ENCODE results near the gene ACTN4. TPM values are rescaled to one million over a fixed set of nuclear protein-coding genes. Genes with fewer than 3 reads are reported as not detected.

ACTN4 gene
- total and polyA plus RNA-seq, 4 experiments from 2014 or later, result 4.0 to 155 (median 87.9) TPM

DNA sequence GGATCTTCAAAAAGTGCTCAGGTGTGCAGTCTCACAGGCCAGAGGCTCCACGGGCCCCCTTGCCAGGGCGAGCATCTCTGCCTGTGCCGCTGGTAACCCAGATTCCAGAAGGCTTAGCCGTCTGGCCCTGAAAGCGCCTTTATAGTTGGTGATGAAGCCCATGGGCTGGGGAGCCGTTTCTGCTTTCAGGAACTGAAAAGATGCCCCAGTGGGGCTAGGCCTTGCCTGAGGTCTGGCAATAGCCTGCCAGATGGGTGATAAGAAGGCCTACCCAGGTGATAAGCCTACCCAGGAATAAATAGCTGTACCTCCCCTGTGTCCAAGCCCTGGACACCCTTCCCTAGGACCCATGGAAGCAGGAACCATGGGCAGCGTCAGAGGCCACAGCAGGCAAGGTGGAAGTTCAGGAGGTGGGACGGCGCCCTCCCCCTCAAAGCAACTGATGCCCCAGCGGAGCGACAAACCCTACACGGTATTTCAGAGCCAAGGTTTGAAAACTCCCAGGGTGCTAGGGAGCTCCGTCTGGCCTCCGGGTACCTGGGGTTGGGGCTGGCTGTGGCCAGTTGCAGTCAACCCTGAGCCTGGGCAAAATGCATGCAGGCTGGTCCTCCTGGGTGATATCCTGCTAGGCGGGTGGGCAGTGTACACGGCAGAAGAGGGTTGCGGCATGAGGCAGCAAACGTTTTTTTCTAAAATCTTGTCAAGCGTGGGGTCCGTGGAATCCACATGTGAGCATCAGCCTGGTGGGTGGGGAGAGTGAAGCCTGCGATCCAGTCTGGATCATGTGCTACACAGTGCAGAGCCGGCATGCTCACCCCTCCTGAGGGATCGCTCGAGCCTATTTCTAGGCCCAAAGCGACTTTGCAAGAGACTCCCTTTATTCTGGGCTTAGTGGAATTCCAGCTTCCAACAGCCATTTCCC lies 45.3 kb downstream of the ACTN4 start:
- no peak for DNase-seq
- H3K27me3 ChIP-seq (ENCODE audit: insufficient read depth, low read length), result no peaks in the 10 kb centered on the region
- Mint-ChIP-seq H3K9me3 (no peaks in the 10 kb centered on the region), H3K4me1 (peaks cover 48 to 91% (median 71%) of the 10 kb centered on the region in 4 donors), H3K4me3 (peak overlapping the region; percentile 65 to 85 (median 79)), H3K36me3 (peaks cover 0 to 10% of the 10 kb centered on the region in 2 donors), H3K27me3 (no peaks in the 10 kb centered on the region), H3K27ac (peak overlapping the region; percentile 81 to 92 (median 88))
- H3K9me3 ChIP-seq (ENCODE audit: control insufficient read depth in 1 of 2, low read length in 2 of 2), result no peaks in the 10 kb centered on the region
- H3K4me3 ChIP-seq (ENCODE audit: low read length in 2 of 2), result no peak overlapping the region
- H3K36me3 ChIP-seq (ENCODE audit: insufficient read depth, low read length), result no peaks in the 10 kb centered on the region
- peak overlapping the region; percentile 32 for H3K27ac ChIP-seq (ENCODE audit: low read depth, low read length)
- CTCF ChIA-PET (ENCODE audit: partially characterized antibody), result interaction anchor here (0.6 to 1.5 kb wide), 8 partner anchors 9 to 237 kb away, joined by 3 to 10 read pairs (median 3); no protein-coding TSS in a partner anchor
- peaks cover 96% of the 10 kb centered on the region for H3K4me1 ChIP-seq (ENCODE audit: insufficient read depth, low read length)
- POLR2A ChIA-PET (ENCODE audit: partially characterized antibody), result interaction anchor here (0.8 to 2.5 kb wide), 8 partner anchors 9 to 150 kb away, joined by 3 to 23 read pairs (median 4); partner anchors contain the start of gene ACTN4
- intact Hi-C loops (cut with micrococcal nuclease), result no loop called here

DNA sequence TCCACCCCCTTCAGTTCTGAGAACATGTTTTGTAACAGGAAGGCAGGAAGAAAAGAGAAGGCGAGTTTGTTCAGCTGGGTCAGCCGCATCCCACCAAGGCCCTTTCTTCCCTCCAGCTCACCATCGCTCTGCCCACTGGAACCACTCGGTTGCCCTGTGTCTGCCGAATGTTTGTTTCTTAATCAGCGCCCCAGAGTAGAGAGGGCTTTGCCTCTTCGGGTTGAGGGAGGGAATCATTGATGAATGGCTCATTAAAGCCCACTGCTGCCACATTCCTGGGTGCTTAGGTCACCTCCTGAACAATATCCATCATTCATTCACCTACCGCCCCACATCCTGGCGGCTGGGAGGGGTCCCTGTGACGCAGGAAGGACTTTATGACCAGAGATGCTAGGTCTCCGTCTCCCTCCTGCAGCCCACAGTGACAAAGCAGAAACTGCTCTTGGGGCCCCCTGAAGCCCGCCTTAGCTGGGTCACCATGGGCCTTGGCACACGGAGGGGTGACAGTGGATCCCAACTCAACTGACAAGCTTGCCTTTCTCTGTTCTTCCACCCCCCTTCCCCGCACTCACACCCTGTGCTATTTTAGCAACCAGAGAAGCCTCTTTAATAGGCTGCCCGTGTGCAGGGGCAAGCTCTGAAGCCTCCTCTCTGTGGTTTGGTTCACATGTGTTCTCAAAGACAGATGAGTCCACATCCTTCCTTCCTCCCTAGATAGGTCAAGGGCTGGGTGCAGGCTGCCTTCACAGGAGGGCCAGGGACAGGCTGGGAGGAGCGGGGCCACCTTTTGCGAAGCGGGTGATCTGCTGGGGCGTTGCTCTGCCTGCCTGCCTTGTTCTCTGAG lies 46.2 kb downstream of the ACTN4 start:
- H3K27ac ChIP-seq (ENCODE audit: low read depth, low read length), result peak overlapping the region; percentile 32
- H3K27me3 ChIP-seq (ENCODE audit: insufficient read depth, low read length), result no peaks in the 10 kb centered on the region
- ChIA-PET POLR2A (ENCODE audit: partially characterized antibody) (interaction anchor here (0.6 to 2.5 kb wide), 11 partner anchors 8 to 291 kb away, joined by 3 to 23 read pairs (median 4); partner anchors contain the start of genes ACTN4 and FAM98C), CTCF (ENCODE audit: partially characterized antibody) (interaction anchor here (0.6 to 1.5 kb wide), 10 partner anchors 10 to 178 kb away, joined by 3 to 10 read pairs (median 3); no protein-coding TSS in a partner anchor)
- Mint-ChIP-seq H3K4me1 (peaks cover 54 to 96% (median 77%) of the 10 kb centered on the region in 4 donors), H3K4me3 (peak overlapping the region; percentile 65 to 82 (median 79)), H3K9me3 (no peaks in the 10 kb centered on the region), H3K27ac (peak overlapping the region; percentile 81 to 92 (median 88)), H3K36me3 (peaks cover 0 to 16% of the 10 kb centered on the region in 2 donors), H3K27me3 (no peaks in the 10 kb centered on the region)
- intact Hi-C loops (cut with micrococcal nuclease), result loop anchor here (2.0 kb wide), 1 partner anchor 37 kb away; no protein-coding TSS in a partner anchor
- peak; percentile 56 to 69 (median 65) for DNase-seq
- H3K9me3 ChIP-seq (ENCODE audit: control insufficient read depth in 1 of 2, low read length in 2 of 2), result no peaks in the 10 kb centered on the region
- H3K4me1 ChIP-seq (ENCODE audit: insufficient read depth, low read length), result peaks cover 98% of the 10 kb centered on the region
- H3K4me3 ChIP-seq (ENCODE audit: low read length in 2 of 2), result peak overlapping the region in 1 of 2 donors; percentile 22
- H3K36me3 ChIP-seq (ENCODE audit: insufficient read depth, low read length), result no peaks in the 10 kb centered on the region

DNA sequence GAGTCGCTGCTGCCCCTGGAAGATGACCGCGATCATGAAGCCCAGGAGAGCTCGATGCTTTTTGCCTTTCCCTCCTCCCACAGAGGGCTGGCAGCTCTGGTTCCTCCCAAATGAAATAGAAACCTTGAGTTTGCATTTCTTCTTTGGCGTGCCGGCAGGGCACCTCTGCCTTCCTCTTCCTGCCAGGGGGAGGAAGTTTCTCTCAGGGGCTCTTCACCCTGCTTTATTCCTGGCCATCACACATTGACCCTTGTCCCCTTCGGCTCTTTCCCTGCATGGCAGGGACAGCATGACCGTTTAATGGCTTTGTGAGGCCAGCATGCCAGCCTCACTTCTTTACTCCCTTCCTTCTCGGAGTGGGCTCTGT lies 47.9 kb downstream of the ACTN4 start:
- Mint-ChIP-seq H3K4me3 (peak overlapping the region in 7 of 8 donors; percentile 37 to 81 (median 73)), H3K4me1 (peaks cover 47 to 90% (median 66%) of the 10 kb centered on the region in 4 donors), H3K9me3 (no peaks in the 10 kb centered on the region), H3K27me3 (no peaks in the 10 kb centered on the region), H3K36me3 (peaks cover 2 to 18% of the 10 kb centered on the region in 2 donors), H3K27ac (peak overlapping the region; percentile 64 to 89 (median 83))
- POLR2A ChIA-PET (ENCODE audit: partially characterized antibody), result interaction anchor here (0.8 kb wide), 1 partner anchor 11 kb away, joined by 3 read pairs; no protein-coding TSS in a partner anchor
- Histone ChIP-seq H3K4me3 (ENCODE audit: low read length in 2 of 2) (no peak overlapping the region), H3K27ac (ENCODE audit: low read depth, low read length) (no peak overlapping the region), H3K9me3 (ENCODE audit: control insufficient read depth in 1 of 2, low read length in 2 of 2) (no peaks in the 10 kb centered on the region), H3K36me3 (ENCODE audit: insufficient read depth, low read length) (peaks cover 6% of the 10 kb centered on the region), H3K4me1 (ENCODE audit: insufficient read depth, low read length) (peaks cover 88% of the 10 kb centered on the region), H3K27me3 (ENCODE audit: insufficient read depth, low read length) (no peaks in the 10 kb centered on the region)
- intact Hi-C loops (cut with micrococcal nuclease), result loop anchor here (2.0 kb wide), 1 partner anchor 38 kb away; no protein-coding TSS in a partner anchor
- CTCF ChIA-PET (ENCODE audit: partially characterized antibody), result no interaction called here
- no peak for DNase-seq

DNA sequence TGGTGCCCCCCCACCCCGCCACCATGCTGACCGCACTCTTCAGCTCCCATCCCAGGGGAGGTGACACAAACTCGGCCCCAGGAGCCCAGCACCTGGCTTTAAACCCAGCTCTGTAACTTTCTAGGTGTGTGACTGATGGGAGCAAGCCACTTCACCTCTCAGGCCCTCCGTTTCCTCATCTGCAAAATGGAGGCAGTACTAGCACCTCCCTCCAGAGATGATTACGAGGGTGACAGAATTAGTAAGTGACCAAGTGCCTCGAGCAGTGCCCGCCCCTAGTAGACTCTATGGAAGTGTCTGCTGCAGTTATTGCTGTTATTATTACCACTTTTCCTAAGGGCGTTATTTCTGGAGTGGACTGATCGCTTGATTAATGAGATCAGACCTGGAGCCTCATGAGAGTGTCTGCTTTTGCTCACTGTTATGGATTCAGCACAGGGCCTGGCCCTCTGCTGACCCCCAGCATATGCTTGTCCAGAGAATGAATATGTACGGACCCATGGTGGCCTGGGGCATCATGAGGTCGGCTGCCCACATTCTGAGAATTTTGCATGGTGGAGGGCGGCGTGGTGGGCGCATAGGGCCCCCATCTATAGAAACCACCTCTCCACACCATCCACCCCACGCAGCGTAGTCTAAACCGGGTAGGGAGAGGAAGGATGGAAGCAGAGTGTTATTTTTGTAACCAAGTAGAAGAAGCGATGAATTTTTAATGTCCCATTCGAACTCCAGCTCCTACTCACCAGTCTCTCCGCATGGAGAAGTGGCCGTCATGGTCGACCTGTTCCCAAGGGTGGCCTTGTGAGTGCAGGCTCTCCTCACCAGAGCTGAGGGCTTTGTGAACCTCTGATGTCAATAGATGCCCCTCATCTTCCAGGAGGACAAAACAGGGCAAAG lies 48.6 kb downstream of the ACTN4 start:
- H3K27me3 ChIP-seq (ENCODE audit: insufficient read depth, low read length), result no peaks in the 10 kb centered on the region
- no peak overlapping the region for H3K4me3 ChIP-seq (ENCODE audit: low read length in 2 of 2)
- no peaks in the 10 kb centered on the region for H3K27me3 Mint-ChIP-seq
- H3K9me3 ChIP-seq (ENCODE audit: control insufficient read depth in 1 of 2, low read length in 2 of 2), result no peaks in the 10 kb centered on the region
- POLR2A ChIA-PET (ENCODE audit: partially characterized antibody), result no interaction called here
- CTCF ChIA-PET (ENCODE audit: partially characterized antibody), result no interaction called here
- peaks cover 8 to 22% of the 10 kb centered on the region in 2 donors for H3K36me3 Mint-ChIP-seq
- H3K36me3 ChIP-seq (ENCODE audit: insufficient read depth, low read length), result peaks cover 13% of the 10 kb centered on the region
- no peaks in the 10 kb centered on the region for H3K9me3 Mint-ChIP-seq
- H3K4me1 Mint-ChIP-seq, result peaks cover 44 to 82% (median 63%) of the 10 kb centered on the region in 4 donors
- H3K27ac Mint-ChIP-seq, result peak overlapping the region in 5 of 7 donors; percentile 19 to 89 (median 81)
- intact Hi-C loops (cut with micrococcal nuclease), result loop anchor here (2.0 kb wide), 1 partner anchor 39 kb away; no protein-coding TSS in a partner anchor
- peak overlapping the region in 1 of 8 donors; percentile 76 for H3K4me3 Mint-ChIP-seq
- DNase-seq, result no peak
- no peak overlapping the region for H3K27ac ChIP-seq (ENCODE audit: low read depth, low read length)
- peaks cover 80% of the 10 kb centered on the region for H3K4me1 ChIP-seq (ENCODE audit: insufficient read depth, low read length)

DNA sequence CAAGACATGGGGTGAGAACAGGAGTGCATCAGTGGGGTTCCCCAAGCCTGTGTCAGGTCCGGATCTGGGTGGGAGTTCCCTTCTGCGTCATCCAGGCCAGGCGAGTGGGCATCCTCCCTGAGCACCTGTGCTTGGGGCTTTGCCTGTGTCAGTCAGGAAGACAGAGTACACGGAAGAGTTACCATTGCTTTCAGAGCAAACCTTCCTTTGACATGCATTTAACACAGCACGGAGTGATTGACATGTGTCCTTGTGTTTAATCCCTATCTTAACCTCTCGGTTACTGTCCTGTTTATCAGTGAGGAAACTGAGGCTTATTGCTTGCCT lies 49.2 kb downstream of the ACTN4 start:
- Mint-ChIP-seq H3K27ac (peak overlapping the region in 5 of 7 donors; percentile 19 to 82 (median 62)), H3K4me3 (peak overlapping the region in 1 of 8 donors; percentile 20), H3K9me3 (no peaks in the 10 kb centered on the region), H3K4me1 (peaks cover 44 to 76% (median 60%) of the 10 kb centered on the region in 4 donors), H3K27me3 (no peaks in the 10 kb centered on the region), H3K36me3 (peaks cover 8 to 28% of the 10 kb centered on the region in 2 donors)
- H3K36me3 ChIP-seq (ENCODE audit: insufficient read depth, low read length), result peaks cover 19% of the 10 kb centered on the region
- DNase-seq, result no peak
- CTCF ChIA-PET (ENCODE audit: partially characterized antibody), result no interaction called here
- H3K4me1 ChIP-seq (ENCODE audit: insufficient read depth, low read length), result peaks cover 74% of the 10 kb centered on the region
- H3K4me3 ChIP-seq (ENCODE audit: low read length in 2 of 2), result no peak overlapping the region
- H3K9me3 ChIP-seq (ENCODE audit: control insufficient read depth in 1 of 2, low read length in 2 of 2), result no peaks in the 10 kb centered on the region
- POLR2A ChIA-PET (ENCODE audit: partially characterized antibody), result no interaction called here
- no peak overlapping the region for H3K27ac ChIP-seq (ENCODE audit: low read depth, low read length)
- intact Hi-C loops (cut with micrococcal nuclease), result no loop called here
- no peaks in the 10 kb centered on the region for H3K27me3 ChIP-seq (ENCODE audit: insufficient read depth, low read length)

DNA sequence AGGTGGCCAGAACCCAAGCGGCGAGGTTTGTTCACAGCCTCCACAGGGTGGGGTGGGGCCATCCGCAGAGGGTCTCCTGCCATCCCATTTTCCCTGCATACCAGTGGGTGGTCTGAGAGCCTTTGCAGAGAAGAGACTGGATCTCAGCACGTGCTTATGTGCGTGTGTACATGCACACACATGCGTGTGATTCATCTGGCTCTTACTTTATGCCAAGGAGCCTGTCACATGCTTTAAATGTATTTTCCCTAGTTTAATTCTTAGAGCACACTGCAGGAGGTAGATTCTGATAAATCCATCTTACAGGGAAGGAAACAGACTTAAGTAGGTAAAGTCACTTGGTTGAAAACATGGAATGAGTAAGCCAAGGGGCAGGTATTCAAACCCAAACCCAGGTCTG lies 49.7 kb downstream of the ACTN4 start:
- Histone ChIP-seq H3K4me1 (ENCODE audit: insufficient read depth, low read length) (peaks cover 69% of the 10 kb centered on the region), H3K27me3 (ENCODE audit: insufficient read depth, low read length) (no peaks in the 10 kb centered on the region), H3K36me3 (ENCODE audit: insufficient read depth, low read length) (peaks cover 24% of the 10 kb centered on the region), H3K27ac (ENCODE audit: low read depth, low read length) (no peak overlapping the region), H3K9me3 (ENCODE audit: control insufficient read depth in 1 of 2, low read length in 2 of 2) (no peaks in the 10 kb centered on the region), H3K4me3 (ENCODE audit: low read length in 2 of 2) (no peak overlapping the region)
- Mint-ChIP-seq H3K4me1 (peaks cover 39 to 71% (median 55%) of the 10 kb centered on the region in 4 donors), H3K27ac (peak overlapping the region in 5 of 7 donors; percentile 19 to 82 (median 55)), H3K9me3 (no peaks in the 10 kb centered on the region), H3K4me3 (no peak overlapping the region), H3K27me3 (no peaks in the 10 kb centered on the region), H3K36me3 (peaks cover 8 to 29% of the 10 kb centered on the region in 2 donors)
- ChIA-PET CTCF (ENCODE audit: partially characterized antibody) (no interaction called here), POLR2A (ENCODE audit: partially characterized antibody) (no interaction called here)
- intact Hi-C loops (cut with micrococcal nuclease), result no loop called here
- DNase-seq, result no peak

All from CD4-positive, alpha-beta memory T cell (primary cell).